Stimulated activated CD4-positive, alpha-beta T cell treated with anti-CD3 and anti-CD28 coated beads, Interleukin-4, amount 100 ng/mL, for 1 hour (primary cell): ENCODE data around the gene NUP160.
"Not testable (repeated sequence)": the region's sequence is repeated elsewhere in the genome, so short reads cannot be mapped to it uniquely, and the experiment has no call there.

Experiments used
- DNase-seq: peaks from one replicate; pipeline ENCODE4 v3.0.0-alpha.2; 2020

The NUP160 gene, protein sequence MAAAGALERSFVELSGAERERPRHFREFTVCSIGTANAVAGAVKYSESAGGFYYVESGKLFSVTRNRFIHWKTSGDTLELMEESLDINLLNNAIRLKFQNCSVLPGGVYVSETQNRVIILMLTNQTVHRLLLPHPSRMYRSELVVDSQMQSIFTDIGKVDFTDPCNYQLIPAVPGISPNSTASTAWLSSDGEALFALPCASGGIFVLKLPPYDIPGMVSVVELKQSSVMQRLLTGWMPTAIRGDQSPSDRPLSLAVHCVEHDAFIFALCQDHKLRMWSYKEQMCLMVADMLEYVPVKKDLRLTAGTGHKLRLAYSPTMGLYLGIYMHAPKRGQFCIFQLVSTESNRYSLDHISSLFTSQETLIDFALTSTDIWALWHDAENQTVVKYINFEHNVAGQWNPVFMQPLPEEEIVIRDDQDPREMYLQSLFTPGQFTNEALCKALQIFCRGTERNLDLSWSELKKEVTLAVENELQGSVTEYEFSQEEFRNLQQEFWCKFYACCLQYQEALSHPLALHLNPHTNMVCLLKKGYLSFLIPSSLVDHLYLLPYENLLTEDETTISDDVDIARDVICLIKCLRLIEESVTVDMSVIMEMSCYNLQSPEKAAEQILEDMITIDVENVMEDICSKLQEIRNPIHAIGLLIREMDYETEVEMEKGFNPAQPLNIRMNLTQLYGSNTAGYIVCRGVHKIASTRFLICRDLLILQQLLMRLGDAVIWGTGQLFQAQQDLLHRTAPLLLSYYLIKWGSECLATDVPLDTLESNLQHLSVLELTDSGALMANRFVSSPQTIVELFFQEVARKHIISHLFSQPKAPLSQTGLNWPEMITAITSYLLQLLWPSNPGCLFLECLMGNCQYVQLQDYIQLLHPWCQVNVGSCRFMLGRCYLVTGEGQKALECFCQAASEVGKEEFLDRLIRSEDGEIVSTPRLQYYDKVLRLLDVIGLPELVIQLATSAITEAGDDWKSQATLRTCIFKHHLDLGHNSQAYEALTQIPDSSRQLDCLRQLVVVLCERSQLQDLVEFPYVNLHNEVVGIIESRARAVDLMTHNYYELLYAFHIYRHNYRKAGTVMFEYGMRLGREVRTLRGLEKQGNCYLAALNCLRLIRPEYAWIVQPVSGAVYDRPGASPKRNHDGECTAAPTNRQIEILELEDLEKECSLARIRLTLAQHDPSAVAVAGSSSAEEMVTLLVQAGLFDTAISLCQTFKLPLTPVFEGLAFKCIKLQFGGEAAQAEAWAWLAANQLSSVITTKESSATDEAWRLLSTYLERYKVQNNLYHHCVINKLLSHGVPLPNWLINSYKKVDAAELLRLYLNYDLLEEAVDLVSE (N-terminal part only)

DNA sequence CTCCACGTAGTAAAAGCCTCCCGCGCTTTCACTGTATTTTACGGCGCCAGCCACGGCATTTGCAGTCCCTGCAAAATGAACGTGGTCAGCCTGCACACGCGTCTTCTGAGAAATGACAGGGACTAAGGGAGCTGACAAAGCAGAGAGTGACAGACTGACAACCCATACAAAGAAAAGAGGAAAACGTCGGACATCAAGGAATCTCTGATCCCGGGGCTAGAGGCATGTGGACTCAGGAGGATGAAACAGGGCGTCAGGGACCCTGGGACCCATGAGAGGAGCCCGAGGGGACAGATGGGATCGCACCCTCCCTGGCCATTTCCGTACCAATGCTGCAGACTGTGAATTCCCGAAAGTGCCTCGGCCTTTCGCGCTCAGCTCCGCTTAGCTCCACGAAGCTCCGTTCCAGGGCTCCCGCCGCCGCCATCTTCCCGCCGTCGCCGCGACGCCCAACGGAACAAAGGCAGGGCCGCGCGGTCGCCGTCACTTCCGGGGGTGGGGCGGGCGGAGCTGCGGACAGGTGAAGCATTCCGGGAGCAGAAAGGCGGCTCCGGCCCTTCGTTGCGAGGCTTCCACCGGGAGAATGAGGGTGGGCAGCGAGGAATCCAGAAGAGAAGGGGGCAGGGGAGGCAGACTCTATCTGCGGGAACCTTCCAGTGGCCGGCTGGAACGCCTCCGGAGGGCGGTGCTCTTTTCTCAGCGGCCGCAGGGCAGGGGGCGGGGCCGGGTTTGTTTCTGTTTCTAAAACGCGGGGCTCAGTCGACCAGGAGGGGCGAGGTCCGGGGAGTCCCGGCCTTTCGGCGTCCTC, at the start of gene NUP160:
TSS of gene NUP160 (minus strand) at position 459 of the 808 bp plus-strand sequence. CDS start at position 427, 32 bp downstream.
- peak; percentile 92 for DNase-seq

DNA sequence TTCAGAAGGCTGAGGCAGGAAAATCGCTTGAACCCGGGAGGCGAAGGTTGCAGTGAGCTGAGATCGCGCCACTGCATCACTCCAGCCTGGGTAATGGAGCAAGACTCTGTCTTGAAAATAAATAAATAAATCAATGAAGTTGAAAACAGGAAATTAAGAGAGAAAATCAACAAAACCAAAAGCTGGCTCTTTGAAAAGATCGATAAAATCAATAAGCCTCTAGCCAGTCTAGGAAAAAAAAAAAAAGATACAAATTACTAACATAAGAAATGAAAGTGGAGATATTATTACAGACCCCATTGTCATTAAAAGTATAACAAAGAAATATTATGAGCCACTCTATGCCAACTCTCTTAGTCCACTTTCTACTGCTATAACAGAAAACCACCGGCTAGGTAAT, 48.0 kb upstream of the NUP160 start:
- no peak for DNase-seq

GRCh38 chr11:47895035-47895434, 46.9 kb upstream of the NUP160 start:
- no peak for DNase-seq

GRCh38 chr11:47892546-47893276, 44.6 kb upstream of the NUP160 start:
- DNase-seq = not testable (repeated sequence)

- no peak for DNase-seq
Observed at GRCh38 chr11:47891886-47892285, 43.7 kb upstream of the NUP160 start.

DNA sequence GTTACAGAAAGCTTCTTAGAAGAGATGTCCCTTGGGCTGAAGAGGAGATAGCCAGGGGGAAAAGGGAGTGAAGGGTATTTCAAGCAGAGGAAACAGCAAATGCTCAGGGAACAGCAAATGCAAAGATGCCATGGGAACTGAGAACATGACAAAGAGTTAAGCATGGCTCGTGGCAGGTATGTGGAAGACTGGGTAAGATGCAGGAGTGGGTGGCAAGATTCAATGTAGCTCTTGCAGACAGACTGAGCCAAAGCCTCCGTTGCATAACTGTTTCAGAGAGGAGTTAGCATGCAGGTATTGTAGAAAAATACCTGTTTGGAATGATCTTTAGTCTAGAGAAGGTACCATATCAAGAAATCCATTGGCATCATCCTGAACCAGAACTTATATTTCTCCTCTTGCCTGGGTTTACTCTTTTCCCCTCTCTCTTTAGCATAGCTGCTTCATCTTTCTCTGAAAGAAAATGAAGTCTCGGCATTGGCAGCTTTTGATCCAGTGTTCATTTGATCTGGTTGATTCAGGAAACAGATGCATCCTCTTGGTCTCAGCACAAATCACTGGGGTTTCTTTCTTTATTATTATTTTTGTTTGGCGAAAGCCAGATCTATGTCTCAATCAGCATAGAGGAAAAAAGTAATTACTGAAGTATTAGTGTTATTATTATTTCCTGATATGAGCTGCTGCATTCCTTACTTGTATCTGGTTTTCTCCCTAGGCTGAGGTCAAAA, 41.7 kb upstream of the NUP160 start:
- no peak for DNase-seq

DNA sequence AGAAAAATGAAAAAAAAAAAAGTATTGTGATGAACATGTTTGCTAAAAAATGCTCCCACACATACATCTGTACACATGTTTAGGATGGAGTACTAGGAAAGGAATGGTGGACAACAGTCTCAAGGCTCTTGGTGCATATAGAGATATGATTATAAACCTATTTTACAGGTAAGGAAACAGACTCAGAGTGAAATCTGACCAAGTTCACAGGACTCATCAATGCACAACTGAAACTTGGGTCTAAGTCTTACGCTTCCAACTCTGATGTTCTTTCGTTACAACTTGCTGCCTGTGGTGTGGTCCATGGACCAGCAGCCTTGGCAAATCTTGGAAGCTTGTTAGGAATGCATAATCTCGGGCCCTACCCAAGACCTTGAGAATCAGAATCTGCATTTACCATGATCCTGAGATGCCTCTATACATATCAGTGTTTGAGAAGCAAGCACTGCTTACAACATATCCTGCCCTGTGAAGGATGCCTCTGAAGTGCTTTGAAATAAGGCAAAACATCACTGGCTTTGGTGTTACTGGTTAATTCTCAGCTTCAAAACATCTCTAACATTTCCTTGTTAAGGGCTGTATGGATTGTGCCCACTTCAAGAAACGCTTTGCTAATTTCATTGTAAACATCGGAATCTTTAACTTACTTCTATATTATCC, 39.9 kb upstream of the NUP160 start:
- no peak for DNase-seq

- no peak for DNase-seq
Observed at GRCh38 chr11:47886096-47886495, 37.9 kb upstream of the NUP160 start.

DNA sequence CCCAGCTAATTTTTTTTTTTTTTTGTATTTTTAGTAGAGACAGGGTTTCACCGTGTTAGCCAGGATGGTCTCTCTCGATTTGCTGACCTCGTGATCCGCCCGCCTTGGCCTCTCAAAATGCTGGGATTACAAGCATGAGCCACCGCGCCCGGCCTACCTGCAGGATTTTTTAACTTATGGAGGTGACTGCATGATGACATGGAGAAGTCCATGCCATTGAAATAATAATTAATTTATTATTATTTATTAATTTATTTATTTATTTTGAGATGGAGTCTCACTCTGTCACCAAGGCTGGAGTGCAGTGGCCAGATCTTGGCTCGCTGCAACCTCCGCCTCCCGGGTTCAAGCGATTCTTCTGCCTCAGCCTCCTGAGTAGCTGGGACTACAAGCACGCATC, 34.3 kb upstream of the NUP160 start:
- not testable (repeated sequence) for DNase-seq

DNA sequence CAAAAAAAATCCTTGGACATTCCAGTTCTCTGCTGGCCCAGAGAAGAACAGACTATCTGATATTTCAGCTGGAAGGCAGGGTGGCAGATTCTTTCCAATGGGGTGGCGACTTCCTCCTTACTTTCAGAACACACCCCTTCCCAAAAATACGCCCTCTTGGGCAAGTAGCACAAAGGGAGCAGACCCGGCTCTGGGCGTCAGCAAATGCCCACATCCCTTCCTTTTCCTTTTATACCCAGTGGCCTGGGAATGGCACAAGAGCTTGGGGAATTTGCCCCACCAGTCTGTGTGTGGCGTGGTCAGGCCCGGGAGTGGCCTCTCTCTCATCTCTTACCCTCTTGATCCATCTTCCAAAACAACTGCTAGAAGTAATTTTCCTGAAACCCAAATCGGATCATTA, 33.0 kb upstream of the NUP160 start:
- no peak for DNase-seq

DNA sequence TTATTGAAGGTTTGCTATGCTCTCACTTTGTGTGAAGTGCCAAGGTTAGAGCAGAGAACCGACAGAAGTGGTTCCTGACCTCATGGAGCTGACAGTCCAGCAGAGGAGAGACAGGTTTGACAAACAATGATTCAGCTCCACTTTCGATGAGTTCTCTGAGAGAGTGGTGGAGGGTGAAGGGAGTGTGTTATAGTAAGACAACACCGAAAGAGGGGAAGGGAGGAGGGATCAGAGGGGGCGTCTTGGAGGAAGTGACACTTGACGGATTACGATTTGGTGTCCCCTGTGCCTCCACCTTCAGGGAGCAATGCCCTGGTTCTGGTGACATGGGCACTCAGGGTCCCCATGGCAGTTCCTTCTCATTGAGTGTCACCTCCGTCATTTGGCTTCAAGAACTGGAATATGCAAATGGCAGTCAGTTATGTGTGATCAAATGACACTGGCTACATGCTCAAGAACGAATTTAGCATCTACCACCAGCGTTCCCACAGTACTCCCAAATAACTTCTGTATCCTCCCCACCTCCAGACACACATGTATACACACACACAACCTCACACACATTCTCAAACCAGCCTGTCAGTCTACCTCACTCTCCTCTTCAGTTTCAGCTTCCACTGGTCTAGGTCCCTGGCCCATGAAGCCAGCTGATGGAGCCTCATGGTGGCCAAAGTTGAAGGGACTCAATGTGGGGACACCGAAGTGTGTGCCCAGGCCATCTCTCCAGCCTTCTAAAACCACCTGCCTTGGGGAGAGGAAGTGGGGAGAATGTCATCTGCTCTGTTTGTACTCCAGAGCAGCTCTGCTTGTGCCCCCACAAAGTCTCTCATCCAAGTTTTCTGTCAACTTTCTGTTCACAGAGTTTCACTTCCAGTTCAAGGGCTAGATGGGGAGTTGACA, 31.4 kb upstream of the NUP160 start:
- DNase-seq = no peak

- DNase-seq = not testable (repeated sequence)
Observed at GRCh38 chr11:47875858-47876257, 27.7 kb upstream of the NUP160 start.

GRCh38 chr11:47870404-47870803, 22.3 kb upstream of the NUP160 start:
- no peak for DNase-seq

- DNase-seq = no peak
Observed at GRCh38 chr11:47869544-47870393, 21.6 kb upstream of the NUP160 start.

DNA sequence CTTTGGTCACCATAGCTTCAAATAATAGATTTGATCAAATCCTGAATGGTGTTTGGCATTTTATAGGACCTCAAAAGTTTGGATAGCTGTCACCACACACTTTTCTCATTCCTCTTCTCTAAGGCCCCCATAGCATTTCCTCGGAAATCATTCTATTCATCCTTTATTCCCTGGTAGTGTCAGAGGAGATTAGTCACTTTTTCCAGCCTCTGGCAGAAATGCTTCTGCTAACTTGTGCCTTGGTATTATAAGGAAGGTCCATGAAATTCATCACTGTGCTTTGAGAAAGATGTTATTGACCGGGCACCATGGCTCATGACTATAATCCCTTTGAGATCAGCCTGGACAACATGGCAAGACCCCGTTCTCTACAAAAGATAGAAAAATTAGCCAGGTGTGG, 19.7 kb upstream of the NUP160 start:
- DNase-seq = no peak

GRCh38 chr11:47866892-47867291, 18.7 kb upstream of the NUP160 start:
- DNase-seq = not testable (repeated sequence)

- DNase-seq = no peak
Observed at GRCh38 chr11:47864901-47865300, 16.8 kb upstream of the NUP160 start.

DNA sequence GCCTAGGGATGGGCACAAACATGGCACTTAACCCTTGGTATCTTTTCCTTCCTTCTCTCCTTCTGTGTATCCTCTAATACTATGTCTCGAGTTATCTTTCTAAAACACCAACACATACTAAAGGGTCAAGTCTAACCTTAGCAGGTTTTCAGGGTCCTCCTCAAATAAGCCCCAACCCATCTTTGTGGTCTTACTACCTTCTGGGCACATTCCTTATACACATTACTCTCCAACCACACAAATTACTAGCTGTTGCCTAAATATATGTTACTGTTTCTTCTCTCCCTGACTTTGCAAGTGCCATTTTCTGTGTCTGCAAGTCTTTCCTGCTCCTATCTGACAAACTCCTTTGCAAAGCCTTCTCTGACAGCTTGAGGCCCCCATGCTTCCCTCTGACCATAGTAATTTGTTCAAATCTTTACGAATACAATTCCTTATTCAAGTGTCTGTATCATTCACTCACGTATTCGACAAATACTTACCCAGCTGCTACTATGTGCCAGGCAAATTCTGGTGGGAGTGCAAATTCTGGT, 15.8 kb upstream of the NUP160 start:
- DNase-seq = no peak
